NCI-H1092 treated with DMSO at 0.1 percent for 48 hours (cell line): ENCODE results near the gene ABCA12.

Experiments used
- DNase-seq: peaks from one replicate; lab custom pipeline; 2025; lab: John Stamatoyannopoulos, UW

ABCA12 gene

DNA sequence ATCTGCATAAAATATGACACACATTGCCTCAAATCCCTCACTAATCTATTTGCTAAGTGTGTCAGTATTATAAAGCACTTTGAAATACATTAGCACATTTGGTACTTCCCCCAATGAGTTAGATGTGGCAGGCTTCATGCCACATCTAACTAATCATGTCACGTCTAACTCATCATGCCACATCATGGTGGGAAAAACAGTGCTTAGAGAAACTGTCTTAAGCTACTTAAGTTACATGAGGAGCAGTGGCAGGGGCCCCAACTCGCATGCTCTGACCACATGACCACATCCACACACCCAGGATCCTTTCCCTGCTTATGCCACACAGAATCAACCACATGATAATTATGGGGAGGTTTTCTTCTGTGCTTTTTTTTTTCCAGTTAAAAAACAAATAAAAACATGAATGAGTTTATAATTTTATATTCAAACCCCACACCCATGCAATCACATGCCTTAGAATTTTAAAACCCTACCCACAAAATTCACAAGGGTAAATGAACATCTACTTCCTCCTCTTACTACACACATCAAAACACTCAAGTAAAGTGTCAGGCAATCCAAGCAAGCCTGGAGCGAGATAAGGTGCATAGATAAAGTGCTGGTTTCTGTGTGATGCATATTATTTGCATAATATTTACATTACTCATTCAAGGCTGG lies 1.6 kb downstream of the ABCA12 start:
- DNase-seq, result no peak

DNA sequence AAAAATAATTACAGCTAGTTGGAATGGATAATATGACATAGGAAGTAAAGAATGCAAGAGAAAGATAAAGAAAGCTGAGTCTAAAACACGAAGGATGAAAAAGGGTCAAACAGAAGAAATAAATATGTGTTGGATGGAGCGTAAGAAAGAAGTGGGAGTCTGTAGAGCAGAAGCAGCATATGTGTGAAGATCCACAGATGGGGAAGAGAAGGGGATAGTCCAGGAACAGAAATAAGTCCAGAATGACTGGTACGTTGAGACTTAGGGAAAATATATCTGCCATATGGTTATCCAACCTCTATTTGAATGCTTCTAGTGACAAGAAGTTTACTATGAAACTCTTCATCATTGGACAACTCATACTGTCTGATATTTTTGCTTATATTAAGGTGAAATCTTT lies 18.0 kb downstream of the ABCA12 start:
- no peak for DNase-seq

DNA sequence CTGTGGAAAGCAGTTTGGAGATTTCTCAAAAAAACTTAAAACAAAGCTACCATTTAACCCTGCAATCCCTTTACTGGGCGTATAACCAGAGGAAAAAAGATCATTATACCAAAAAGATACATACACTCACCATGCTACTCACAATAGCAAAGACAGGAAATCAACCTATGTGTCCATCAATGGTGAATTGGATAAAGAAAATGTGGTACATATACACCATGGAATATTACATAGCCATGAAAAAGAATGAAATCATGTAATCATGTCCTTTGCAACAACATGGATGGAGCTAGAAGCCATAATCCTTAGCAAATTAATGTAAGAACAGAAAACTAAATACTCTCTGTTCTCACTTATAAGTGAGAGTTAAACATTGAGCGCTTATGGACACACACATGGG lies 18.6 kb downstream of the ABCA12 start:
- no peak for DNase-seq

DNA sequence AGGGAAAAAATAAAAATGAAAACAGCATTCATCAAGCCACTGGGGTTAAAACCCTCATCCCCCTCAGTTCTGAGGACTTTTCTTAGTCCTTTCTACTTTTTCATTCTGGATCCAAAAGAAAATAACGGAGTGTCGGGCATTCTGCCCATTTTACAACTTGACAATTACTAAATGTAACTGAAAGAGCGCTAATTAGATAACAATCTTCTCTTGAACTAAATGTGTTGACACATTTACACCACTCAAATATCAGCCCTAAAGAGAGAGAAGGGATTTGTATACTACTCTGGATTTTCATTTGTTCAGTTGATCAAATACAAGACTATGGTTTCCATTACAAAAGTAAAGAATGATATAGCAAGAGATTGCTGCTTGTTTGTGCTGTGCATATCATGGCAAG lies 27.5 kb downstream of the ABCA12 start:
- peak; percentile 1 for DNase-seq

DNA sequence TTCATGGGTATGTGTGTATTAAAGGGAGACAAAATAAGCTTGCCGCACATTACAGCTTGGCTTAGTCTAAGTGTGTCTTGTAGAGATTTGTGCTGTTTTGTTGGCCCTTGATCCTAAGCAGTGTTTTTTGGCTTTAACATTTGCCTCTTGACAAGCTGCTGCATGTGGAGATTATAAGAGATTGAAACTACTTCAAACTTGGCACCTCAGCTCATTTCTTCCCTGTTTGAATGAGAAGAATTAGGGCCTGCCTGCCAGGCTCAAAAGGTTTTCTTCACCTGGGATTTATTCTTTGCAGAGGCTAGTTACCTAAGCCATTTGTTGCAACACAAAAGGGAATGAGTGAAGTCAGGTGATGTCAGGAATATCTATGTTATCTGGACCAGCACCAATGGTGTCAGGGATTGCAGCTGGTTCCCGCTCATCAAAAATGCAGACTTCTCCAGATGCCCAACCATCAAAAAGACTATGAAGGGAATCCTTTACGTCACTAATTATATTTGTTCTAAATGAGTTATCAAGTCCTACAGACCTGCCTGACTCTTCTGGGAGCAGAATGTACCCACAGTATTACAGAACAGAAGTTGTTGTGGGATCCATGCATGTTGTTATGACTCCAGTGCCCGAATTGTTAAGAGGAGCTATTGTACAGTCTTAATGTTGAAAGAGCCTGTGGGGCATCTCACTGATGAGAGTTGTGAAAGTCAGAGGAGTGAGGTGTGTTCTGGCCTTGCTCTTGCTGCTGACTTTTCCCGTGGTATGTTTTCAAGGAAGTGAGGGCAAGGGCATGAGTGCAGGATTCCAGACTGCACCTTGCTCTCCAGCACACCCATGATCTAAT lies 31.0 kb downstream of the ABCA12 start:
- no peak for DNase-seq

DNA sequence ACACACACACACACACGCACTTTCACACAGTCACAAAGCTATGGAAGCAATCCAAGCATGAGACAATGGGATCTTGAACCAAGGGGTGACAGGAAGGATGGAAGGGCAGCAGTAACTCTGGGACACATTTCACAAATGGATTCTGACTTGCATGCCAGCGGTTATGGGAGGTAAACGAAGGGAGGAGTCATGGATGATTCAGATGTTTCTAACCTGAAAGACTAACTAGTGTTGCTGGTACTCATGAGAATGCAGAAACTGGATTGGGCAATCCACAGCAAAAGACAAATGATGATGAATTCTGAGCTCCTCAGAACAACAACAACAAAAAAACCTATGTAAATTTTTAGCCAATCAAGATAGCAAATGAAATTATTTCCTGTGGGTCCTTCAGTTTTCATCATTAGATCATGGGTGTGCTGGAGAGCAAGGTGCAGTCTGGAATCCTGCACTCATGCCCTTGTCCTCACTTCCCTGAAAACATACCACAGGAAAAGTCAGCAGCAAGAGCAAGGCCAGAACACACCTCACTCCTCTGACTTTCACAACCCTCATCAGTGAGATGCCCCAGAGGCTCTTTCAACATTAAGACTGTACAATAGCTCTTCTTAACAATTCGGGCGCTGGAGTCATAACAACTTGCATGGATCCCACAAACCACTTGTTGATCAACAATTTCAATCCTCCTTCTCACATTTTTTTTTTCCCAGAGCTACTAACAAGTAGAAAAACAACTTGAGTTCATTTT lies 32.6 kb downstream of the ABCA12 start:
- DNase-seq, result no peak

DNA sequence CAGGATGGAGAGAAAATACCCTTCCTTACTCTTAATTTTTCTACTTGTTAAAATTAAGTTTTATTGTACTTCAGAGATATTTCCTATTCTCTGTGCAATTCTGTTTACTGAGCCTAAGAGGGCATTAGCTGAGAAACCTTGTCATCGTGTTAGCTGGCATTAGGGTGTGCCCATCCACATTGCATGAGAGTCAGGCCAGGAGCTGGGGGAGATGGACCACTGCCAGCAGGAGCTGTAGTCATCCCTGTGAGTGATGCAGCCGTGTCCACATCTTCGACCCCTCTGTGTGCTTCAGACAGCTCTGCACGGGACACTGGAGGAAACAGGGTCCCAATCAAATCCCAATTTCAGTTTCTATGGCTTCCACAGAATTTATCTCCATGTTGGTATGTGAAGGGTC lies 34.2 kb downstream of the ABCA12 start:
- DNase-seq, result no peak

DNA sequence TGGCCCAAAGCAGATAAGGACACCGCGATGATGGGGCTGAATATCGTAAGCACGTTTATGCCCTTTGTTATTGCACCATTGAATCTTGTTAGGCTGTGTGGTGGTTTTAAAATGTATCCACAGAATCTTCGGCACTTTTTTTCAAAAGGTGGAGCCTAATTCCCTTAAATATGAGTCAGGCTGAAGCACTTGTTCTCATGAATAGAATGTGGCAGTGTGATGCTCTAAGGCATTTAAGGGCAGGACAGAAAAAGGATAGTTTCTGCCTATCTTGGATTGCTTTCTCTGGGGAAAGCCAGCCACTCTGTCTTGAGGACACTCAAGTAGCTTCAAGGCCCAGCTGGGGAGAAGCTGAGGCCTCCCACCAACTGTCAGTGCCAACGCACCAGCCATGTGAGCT lies 39.6 kb downstream of the ABCA12 start:
- no peak for DNase-seq

DNA sequence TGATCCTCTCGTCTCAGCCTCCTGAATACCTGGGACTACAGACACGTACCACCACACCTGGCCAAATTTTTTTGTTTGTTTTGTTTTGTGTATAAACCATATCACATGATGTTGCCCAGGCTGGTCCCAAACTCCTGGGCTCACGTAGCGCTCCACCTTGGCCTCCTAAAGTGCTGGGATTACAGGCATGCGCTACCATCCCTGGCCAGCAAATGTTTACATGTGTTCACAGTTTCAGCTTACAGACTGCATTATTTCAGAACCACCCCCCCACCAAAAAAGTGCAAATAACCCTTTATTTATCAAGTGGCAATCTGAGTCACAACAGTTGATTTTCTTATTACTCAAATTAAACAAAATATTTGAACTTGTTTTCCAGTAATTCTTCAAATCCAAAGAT lies 54.3 kb downstream of the ABCA12 start:
- DNase-seq, result no peak

DNA sequence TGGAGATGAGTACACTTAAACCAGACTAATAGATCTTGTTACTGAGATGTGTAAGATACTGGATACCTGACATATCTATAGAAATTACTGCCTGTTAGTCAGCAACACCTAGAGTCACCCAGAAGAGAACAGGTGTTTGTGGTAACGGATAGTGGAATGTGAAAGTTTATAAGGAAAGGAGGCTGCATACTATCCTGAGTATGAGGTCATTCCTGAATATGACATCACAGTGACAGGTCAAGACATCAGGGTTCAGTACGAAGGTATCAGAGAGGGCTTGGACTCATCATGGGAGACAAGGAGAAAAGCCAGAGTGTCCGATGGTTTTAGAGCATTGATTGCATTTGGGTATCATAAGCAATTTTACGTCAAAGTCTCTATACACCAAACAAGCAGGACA lies 55.3 kb downstream of the ABCA12 start:
- DNase-seq, result no peak

DNA sequence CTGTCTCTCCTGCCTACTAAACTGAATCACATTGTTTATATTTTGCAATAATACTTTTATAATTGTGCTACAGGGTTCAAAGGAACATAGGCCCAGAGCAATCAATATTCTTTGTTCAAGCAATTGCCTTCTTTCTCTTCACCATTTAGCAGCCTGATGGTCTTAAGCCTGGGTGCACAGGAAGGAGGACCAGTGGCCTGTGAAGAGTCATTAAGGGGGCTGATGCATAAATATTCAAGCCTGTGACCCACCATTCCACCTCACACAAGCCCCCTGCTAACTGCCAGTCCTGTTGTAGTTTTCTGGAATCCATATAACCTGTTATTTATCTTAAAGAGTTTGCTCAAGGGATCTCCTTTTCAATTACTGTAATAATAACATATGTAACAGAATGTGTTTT lies 56.0 kb downstream of the ABCA12 start:
- DNase-seq, result no peak

DNA sequence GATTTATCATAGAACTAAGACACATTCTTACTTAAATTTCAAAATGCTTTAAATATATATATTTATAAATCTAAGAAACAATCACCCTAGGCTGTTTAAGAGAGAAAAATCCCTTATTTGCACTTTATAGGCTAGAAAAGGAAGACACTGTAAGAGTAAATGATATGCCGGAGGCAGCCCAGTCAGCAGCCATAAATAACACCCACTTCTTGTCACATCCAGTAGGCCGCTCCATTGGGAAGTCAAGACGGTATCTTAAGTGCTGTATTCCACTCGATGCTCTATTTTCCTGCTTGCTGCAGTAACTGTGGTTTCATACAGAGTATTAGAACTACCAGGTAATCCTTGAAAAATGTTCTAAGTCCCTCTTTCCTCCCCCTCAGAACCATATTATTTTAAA lies 57.9 kb downstream of the ABCA12 start:
- no peak for DNase-seq

DNA sequence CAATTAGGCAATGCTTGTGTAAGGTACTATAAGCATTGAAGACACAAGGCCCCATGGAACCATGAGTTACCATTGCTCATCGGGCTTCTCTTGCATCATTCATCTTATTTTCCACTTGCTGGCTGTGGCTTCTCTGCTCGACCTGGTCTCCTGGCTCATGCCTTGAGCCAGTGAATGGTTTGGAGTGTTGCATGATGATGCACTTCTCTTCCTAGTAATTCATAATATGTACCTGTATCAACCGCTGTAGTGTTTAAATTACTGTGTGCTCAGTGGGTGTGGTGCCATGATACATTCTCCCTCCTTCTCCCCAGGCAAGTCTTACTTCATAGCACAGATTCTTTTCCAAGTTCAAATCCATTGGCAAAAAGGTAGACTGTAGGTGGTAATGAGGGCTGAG lies 66.8 kb downstream of the ABCA12 start:
- no peak for DNase-seq

DNA sequence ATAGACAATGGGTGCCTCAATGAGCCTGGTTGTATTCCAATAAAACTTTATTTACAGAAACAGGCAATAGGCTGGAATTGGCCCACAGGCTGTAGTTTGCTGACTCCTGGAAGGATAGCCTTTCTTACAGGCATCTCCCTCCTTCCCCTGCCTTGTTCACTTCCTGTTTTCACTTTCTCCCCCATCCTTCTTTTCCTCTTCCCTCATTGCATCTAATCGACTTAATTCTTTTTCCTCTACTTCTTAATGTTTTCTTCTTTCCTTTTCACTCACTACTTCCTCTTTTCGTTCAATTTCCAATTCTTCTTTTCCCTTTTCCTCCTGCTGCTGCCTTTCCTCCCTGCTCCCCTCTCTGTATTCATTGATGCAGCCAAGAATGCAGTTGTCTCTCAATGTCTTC lies 70.0 kb downstream of the ABCA12 start:
- no peak for DNase-seq

DNA sequence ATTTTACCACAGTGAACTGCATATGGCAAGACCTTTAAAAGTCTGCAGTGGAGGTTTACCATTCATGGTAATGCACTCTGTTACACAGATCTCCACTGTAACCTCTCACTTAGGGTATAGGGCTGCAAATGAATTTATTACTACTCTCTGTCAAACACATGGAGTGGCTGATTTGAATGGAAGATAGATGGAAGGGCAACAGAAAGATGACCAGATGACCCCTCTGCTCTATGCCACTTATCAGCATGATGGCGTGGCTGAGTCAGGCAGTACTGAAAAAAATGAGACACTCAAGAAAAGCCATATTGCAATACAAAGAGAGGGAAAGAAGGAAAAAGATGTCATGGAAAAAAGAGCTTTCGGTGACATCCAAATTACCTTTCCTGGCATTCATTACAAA lies 72.3 kb downstream of the ABCA12 start:
- no peak for DNase-seq

DNA sequence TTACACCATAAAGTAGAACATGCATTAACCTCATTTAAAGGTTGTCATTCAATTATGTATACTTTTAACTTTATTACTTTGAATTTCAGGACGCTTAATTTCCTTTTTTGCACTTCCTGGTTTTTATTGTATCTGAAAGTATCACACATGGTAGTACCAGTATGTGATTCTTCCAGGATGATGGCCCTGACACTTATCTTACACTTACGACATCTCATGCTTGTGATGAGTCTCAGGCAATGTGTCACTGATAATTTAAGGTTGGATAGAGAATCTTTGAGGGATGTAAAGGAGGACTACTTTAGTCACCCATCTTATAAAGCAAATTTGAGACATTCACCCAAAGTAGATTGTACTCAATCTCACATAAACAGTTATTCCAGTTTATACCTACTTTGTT lies 74.9 kb downstream of the ABCA12 start:
- DNase-seq, result no peak

DNA sequence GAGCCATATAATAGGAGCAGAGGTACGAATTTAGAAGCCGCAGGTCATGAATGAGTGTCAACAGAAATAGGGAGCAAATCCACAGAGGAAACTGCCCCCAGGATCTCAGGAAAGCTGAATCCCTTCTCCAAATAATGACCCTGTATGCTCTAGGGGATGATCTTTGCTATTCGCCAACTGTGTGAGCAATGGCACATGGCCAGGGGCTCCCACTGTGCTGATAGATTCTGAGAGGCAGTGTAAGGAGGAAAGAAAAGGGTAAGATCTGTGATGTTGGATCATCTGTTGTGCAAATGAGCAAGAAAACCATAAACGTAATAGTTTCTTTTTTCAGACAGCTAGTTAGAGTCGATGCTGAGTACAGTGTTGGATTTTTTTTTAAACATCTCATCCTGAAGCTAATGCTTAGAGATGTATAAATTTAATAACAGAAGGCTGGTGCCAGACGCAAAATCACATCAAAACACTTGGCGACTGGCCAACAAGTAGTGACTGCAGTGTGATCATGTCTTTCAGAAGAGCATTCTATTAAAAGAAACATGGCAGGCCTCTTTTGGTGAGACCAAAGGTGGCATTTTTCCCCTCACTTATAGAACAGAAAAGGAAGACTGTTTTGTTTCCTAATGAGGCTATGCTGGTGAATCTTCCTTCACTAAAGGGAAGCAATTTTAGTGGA lies 77.4 kb downstream of the ABCA12 start:
- peak; percentile 89 for DNase-seq

DNA sequence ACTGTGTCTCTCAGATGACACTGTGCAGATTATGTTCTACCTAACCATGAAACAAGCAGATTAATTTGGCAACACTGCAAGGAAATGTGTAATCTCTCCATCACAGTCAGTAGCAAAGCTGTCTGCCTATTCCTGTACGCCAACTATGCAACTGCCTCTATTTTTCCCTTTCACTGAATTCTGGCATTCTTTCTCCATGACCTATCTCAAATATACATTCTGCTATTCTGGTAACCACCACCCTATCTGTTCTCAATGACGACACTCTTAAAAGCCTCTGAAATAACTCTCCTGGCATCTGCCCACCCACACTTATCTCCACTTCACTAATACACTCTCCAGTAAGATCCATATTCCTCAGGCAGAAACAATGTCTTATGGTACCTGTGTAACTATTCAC lies 78.7 kb downstream of the ABCA12 start:
- DNase-seq, result no peak

DNA sequence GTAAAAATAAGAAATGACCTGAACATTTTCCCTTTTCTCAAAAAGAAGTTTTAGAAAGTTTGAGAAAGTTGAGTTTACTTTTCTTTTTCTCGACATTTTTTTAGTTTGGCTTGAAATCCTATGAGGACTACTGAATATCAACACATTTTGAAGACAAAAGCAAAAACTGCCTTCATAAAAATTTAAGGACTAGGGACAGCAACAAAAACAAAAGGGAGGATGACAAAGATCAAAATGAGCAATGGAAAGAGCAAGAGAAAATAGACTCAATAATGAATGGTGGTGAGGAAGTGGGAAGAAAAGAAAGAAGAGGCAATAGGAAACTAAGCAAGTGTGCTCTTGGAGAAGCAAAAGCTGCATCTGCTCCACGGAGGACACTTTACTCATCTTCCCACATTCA lies 82.5 kb downstream of the ABCA12 start:
- DNase-seq, result no peak

DNA sequence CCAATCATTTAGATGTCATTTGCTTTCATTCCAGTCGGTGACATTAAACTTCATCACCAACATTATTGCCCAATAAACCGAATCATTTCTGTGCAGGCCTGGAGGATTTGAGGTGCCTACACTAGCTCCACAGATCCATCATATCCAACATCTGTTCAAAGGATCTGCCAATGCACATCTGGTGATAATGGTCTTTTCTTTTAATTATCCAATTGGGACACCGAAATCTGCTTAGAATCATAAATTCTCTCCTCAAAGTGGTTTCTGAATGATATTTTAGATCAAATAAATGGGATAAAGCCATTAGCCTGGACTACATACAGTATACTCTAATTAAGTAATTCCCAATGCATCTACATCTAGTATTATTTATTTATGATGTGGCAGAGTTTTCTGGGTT lies 85.6 kb downstream of the ABCA12 start:
- no peak for DNase-seq

DNA sequence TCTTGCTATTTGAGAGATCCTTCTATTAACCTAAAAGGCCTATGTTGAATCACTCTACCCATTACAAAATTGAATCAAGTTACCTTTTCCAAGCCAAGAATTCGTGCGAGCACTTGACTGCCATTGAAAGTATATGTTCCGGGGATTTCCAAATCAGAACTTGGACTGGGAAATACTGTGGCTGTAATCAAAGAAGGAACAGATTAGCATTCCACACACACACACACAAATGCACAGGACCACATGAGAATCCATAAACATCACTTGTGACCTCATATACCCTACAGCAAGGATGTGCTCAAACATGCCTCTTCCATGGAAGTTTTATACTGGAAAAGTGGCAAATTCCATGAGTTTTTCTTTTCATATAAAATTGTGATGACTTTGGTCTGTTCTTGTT lies 86.0 kb downstream of the ABCA12 start:
- no peak for DNase-seq

DNA sequence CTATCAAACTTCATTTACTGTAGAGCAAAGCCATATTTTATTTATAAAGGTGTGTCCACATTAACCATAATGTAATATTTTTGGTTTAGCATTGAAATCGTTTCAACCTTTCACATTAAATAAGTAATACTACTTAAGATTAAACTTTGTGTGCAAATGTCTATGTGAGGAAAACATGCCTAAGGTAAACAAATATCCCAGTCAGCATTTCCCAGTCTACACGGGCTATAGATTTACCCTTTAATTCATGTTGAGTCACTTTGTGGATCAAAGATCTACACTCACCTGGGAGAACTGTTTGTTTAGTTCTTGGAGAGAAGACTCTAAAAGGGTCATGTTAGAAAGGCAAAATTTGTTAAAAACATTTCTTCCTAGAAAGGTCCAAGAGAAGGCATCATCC lies 89.1 kb downstream of the ABCA12 start:
- DNase-seq, result no peak

DNA sequence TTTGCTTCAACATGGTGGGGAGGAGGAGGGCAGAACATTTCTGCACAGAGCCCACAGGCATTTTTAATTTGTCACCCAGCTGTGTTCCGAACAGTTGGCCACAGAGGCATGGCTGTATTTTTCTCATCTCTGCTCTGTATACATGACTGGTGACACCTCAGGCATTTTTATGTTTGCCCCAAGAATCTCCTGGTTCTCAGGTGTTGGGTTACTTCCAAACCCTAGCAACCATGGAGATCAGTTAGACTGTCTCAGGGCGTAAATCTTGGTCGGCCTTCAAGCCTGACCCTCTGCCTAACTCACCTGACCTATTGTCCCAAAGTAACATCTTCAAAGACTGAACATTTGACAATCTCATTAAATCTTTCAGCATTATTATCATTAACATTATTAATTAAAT lies 100.0 kb downstream of the ABCA12 start:
- no peak for DNase-seq
